A549 (cell line): ENCODE results near the gene PPP1R9A. TPM values are rescaled to one million over a fixed set of nuclear protein-coding genes. Genes with fewer than 3 reads are reported as not detected.

Experiments
- ATAC-seq, 2 experiments: fragments of 200-7000 bp in 1 of 2; fragments of >200 bp in 1 of 2; cut with Nextera tagmentation in 1 of 2; cut with Tn5 transposase in 1 of 2; 3 replicates each; pipeline versions ENCODE4 v1.8.0 to v1.9.1; 2018 to 2020; ENCODE audit warnings: mild to moderate bottlenecking in 1 of 2, moderate library complexity in 1 of 2
- CTCF ChIA-PET: fragments of 300-600 bp; sonication (Branson Sonifier 250); formaldehyde crosslinking; extraction: SDS; loops from one replicate; lab custom pipeline; 2021; ENCODE audit warnings: antibody characterized with exemption, inconsistent platforms; lab: Yijun Ruan, JAX
- POLR2A ChIA-PET: fragments of 350-600 bp; formaldehyde crosslinking; extraction: SDS; loops from one replicate; lab custom pipeline; 2021; ENCODE audit warnings: antibody characterized with exemption, inconsistent platforms; lab: Yijun Ruan, JAX
- DNase-seq, 2 experiments: peaks; one replicate each; pipeline versions ENCODE4 v3.0.0 to v3.0.0-alpha.2; 2011 to 2016; ENCODE audit warnings: low read depth in 1 of 2, low spot score in 1 of 2
- FAIRE-seq: peaks from 2 replicates; lab custom pipeline; 2011; peaks lifted over from hg19 to GRCh38; lab: Jason Lieb, UNC
- H3K27ac ChIP-seq, 2 experiments: fragments of >200 bp; sonication (Bioruptor Twin); formaldehyde crosslinking; 3 replicates each; pipeline ENCODE4 v1.5.1; 2016 to 2017
- H3K4me1 ChIP-seq: fragments of >200 bp; sonication (Bioruptor Twin); formaldehyde crosslinking; 3 replicates; pipeline ENCODE4 v1.6.1; 2016
- H3K4me2 ChIP-seq: fragments of >200 bp; sonication (Bioruptor Twin); formaldehyde crosslinking; 3 replicates; pipeline ENCODE4 v1.6.1; 2016
- H3K4me3 ChIP-seq: fragments of >200 bp; sonication (Bioruptor Twin); formaldehyde crosslinking; 3 replicates; pipeline ENCODE4 v1.5.1; 2016
- H3K9me3 ChIP-seq: fragments of >200 bp; sonication (Bioruptor Twin); formaldehyde crosslinking; 3 replicates; pipeline ENCODE4 v1.6.1; 2016
- CHD4 ChIP-seq: fragments of 200-600 bp; sonication (generic); IDR thresholded peaks from 2 replicates; pipeline ENCODE4 v1.6.1; 2016; ENCODE audit warnings: antibody characterized with exemption, mild to moderate bottlenecking, borderline replicate concordance
- EHMT2 ChIP-seq: fragments of 200-600 bp; sonication (generic); IDR thresholded peaks from 2 replicates; pipeline ENCODE4 v1.6.1; 2016; ENCODE audit warnings: antibody characterized with exemption, low read depth, mild to moderate bottlenecking, moderate library complexity
- GATA3 ChIP-seq: IDR thresholded peaks from 2 replicates; pipeline ENCODE4 v1.6.1; 2012; ENCODE audit warnings: borderline replicate concordance
- HES2 ChIP-seq: fragments of >200 bp; sonication (Bioruptor Twin); formaldehyde crosslinking; IDR thresholded peaks from 2 replicates; pipeline ENCODE4 v1.6.1; 2016
- HEYL ChIP-seq: fragments of 250-450 bp; sonication (Bioruptor Pico); IDR thresholded peaks from 2 replicates; pipeline ENCODE4 v1.8.0; 2021; ENCODE audit warnings: mild to moderate bottlenecking, moderate library complexity
- HOXA7 ChIP-seq: fragments of 250-450 bp; sonication (Bioruptor Pico); IDR thresholded peaks from 2 replicates; pipeline ENCODE4 v1.5.0; 2020; ENCODE audit warnings: mild to moderate bottlenecking, moderate library complexity
- HOXB13 ChIP-seq: fragments of 250-450 bp; sonication (Bioruptor Pico); IDR thresholded peaks from 2 replicates; pipeline ENCODE4 v1.5.0; 2020; ENCODE audit warnings: low read depth, mild to moderate bottlenecking, moderate library complexity
- MYC ChIP-seq: IDR thresholded peaks from 2 replicates; pipeline ENCODE4 v1.6.1; 2012; ENCODE audit warnings: mild to moderate bottlenecking, inconsistent platforms, low read length, improper control_type of control experiment, borderline replicate concordance
- NFE2L2 ChIP-seq: fragments of 150-350 bp; conservative IDR thresholded peaks from 2 replicates; pipeline ENCODE4 v1.6.1; 2014; ENCODE audit warnings: low read length
- NR3C1 ChIP-seq: fragments of >200 bp; sonication (Bioruptor Twin); formaldehyde crosslinking; IDR thresholded peaks from 3 replicates; pipeline ENCODE4 v1.6.1; 2017
- PHF8 ChIP-seq: fragments of 200-600 bp; sonication (generic); IDR thresholded peaks from 2 replicates; pipeline ENCODE4 v1.6.1; 2016; ENCODE audit warnings: low read depth, mild to moderate bottlenecking, antibody characterized with exemption, moderate library complexity, borderline replicate concordance
- RARB ChIP-seq: fragments of 250-450 bp; sonication (Bioruptor Pico); IDR thresholded peaks from 2 replicates; pipeline ENCODE4 v1.8.0; 2021; ENCODE audit warnings: mild to moderate bottlenecking, moderate library complexity
- RFX5 ChIP-seq: fragments of 450-650 bp; IDR thresholded peaks from 2 replicates; pipeline ENCODE4 v1.7.1; 2014; ENCODE audit warnings: antibody characterized with exemption, mild to moderate bottlenecking, moderate library complexity
- SMC3 ChIP-seq: fragments of >200 bp; sonication (Bioruptor Twin); formaldehyde crosslinking; IDR thresholded peaks from 3 replicates; pipeline ENCODE4 v1.6.1; 2018; ENCODE audit warnings: inconsistent platforms
- TFCP2L1 ChIP-seq: fragments of 250-450 bp; sonication (Bioruptor Pico); IDR thresholded peaks from 2 replicates; pipeline ENCODE4 v1.5.0; 2021; ENCODE audit warnings: mild to moderate bottlenecking
- TP53 ChIP-seq: fragments of 250-450 bp; sonication (Bioruptor Pico); IDR thresholded peaks from 2 replicates; pipeline ENCODE4 v1.5.0; 2021; ENCODE audit warnings: mild to moderate bottlenecking, moderate library complexity
- WGBS: methylation state at CpG from one replicate; pipeline ENCODE4 v1.1.6; 2017; ENCODE audit errors: missing lambda C conversion rate; 5-methylcytosine and 5-hydroxymethylcytosine counted together
- polyA plus RNA-seq, 4 experiments: library from polyadenylated mRNA; depleted of rRNA in 3 of 4; stranded (reverse); fragments of >200 nt; fragmentation: RNase III in 1 of 4; extraction: RNeasy Plus Mini Kit Qiagen cat#74134 plus additional on column Dnase treatment in 1 of 4; gene quantifications; 2 replicates in 3 of 4; 3 replicates in 1 of 4; pipeline ENCODE4 v1.2.3, GENCODE V29; 2011 to 2017
- TF ChIP-seq, protein P1 (sequence below): fragments of 250-450 bp; sonication (Bioruptor Pico); IDR thresholded peaks from 2 replicates; pipeline ENCODE4 v1.5.0; 2021; ENCODE audit warnings: mild to moderate bottlenecking, moderate library complexity, borderline replicate concordance
- TF ChIP-seq, protein P2 (sequence below): fragments of 250-450 bp; sonication (Bioruptor Pico); IDR thresholded peaks from 2 replicates; pipeline ENCODE4 v1.5.0; 2020; ENCODE audit warnings: low read depth, mild to moderate bottlenecking, moderate library complexity
- TF ChIP-seq, protein P3 (sequence below): fragments of >200 bp; sonication (Bioruptor Twin); formaldehyde crosslinking; IDR thresholded peaks from 3 replicates; pipeline ENCODE4 v1.6.1; 2016
- TF ChIP-seq, protein P4 (sequence below): fragments of 200-600 bp; sonication (generic); IDR thresholded peaks from 2 replicates; pipeline ENCODE4 v1.6.1; 2016; ENCODE audit warnings: antibody characterized with exemption, mild to moderate bottlenecking, moderate library complexity

PPP1R9A gene
- polyA plus RNA-seq, 2 of the 4 experiments (the other 2 are of a cell fraction): 5.0 to 18.7 TPM

- no peak for TF ChIP-seq PHF8
- TF ChIP-seq, all 56 proteins: peak for 0
These were observed 24.5 kb upstream of the PPP1R9A start (continued) for GRCh38 chr7:94882891-94883290.

- Histone ChIP-seq H3K4me2 (no peak overlapping the region), H3K4me3 (no peak overlapping the region), H3K27ac (no peak overlapping the region), H3K4me1 (no peaks in the 10 kb centered on the region), H3K9me3 (peaks cover under 1% of the 10 kb centered on the region; the same call in 2 of the 3 replicates)
- WGBS: 39% methylated on average over 1 of the region's 1 CpG
- peak in 1 of 2 experiments; percentile 39; a peak in 1 of 6 replicates for ATAC-seq
- POLR2A ChIA-PET: no interaction called here
- CTCF ChIA-PET: interaction anchor here (0.6 to 1.0 kb wide), 3 partner anchors 9 to 226 kb away, joined by 3 to 5 read pairs (median 3); no protein-coding TSS in a partner anchor
- TF ChIP-seq HOXB13: no peak
- TF ChIP-seq HEYL (CRISPR knock-in tag): no peak
- TF ChIP-seq, protein P1, sequence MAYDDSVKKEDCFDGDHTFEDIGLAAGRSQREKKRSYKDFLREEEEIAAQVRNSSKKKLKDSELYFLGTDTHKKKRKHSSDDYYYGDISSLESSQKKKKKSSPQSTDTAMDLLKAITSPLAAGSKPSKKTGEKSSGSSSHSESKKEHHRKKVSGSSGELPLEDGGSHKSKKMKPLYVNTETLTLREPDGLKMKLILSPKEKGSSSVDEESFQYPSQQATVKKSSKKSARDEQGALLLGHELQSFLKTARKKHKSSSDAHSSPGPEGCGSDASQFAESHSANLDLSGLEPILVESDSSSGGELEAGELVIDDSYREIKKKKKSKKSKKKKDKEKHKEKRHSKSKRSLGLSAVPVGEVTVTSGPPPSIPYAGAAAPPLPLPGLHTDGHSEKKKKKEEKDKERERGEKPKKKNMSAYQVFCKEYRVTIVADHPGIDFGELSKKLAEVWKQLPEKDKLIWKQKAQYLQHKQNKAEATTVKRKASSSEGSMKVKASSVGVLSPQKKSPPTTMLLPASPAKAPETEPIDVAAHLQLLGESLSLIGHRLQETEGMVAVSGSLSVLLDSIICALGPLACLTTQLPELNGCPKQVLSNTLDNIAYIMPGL (CRISPR knock-in tag): no peak
- TF ChIP-seq, protein P2, sequence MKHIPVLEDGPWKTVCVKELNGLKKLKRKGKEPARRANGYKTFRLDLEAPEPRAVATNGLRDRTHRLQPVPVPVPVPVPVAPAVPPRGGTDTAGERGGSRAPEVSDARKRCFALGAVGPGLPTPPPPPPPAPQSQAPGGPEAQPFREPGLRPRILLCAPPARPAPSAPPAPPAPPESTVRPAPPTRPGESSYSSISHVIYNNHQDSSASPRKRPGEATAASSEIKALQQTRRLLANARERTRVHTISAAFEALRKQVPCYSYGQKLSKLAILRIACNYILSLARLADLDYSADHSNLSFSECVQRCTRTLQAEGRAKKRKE (CRISPR knock-in tag): no peak
- TF ChIP-seq HES2: no peak
- no peak for TF ChIP-seq GATA3
- no peak for TF ChIP-seq CHD4
- no peak for TF ChIP-seq NFE2L2
- TF ChIP-seq RARB (CRISPR knock-in tag): no peak
- no peak for TF ChIP-seq EHMT2
- TF ChIP-seq TP53: no peak
- TF ChIP-seq RFX5: no peak
- no peak for TF ChIP-seq TFCP2L1 (CRISPR knock-in tag)
- TF ChIP-seq SMC3: no peak
- TF ChIP-seq, protein P3, sequence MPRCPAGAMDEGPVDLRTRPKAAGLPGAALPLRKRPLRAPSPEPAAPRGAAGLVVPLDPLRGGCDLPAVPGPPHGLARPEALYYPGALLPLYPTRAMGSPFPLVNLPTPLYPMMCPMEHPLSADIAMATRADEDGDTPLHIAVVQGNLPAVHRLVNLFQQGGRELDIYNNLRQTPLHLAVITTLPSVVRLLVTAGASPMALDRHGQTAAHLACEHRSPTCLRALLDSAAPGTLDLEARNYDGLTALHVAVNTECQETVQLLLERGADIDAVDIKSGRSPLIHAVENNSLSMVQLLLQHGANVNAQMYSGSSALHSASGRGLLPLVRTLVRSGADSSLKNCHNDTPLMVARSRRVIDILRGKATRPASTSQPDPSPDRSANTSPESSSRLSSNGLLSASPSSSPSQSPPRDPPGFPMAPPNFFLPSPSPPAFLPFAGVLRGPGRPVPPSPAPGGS: no peak
- TF ChIP-seq MYC: no peak
- TF ChIP-seq HOXA7 (CRISPR knock-in tag): no peak
- TF ChIP-seq, protein P4, sequence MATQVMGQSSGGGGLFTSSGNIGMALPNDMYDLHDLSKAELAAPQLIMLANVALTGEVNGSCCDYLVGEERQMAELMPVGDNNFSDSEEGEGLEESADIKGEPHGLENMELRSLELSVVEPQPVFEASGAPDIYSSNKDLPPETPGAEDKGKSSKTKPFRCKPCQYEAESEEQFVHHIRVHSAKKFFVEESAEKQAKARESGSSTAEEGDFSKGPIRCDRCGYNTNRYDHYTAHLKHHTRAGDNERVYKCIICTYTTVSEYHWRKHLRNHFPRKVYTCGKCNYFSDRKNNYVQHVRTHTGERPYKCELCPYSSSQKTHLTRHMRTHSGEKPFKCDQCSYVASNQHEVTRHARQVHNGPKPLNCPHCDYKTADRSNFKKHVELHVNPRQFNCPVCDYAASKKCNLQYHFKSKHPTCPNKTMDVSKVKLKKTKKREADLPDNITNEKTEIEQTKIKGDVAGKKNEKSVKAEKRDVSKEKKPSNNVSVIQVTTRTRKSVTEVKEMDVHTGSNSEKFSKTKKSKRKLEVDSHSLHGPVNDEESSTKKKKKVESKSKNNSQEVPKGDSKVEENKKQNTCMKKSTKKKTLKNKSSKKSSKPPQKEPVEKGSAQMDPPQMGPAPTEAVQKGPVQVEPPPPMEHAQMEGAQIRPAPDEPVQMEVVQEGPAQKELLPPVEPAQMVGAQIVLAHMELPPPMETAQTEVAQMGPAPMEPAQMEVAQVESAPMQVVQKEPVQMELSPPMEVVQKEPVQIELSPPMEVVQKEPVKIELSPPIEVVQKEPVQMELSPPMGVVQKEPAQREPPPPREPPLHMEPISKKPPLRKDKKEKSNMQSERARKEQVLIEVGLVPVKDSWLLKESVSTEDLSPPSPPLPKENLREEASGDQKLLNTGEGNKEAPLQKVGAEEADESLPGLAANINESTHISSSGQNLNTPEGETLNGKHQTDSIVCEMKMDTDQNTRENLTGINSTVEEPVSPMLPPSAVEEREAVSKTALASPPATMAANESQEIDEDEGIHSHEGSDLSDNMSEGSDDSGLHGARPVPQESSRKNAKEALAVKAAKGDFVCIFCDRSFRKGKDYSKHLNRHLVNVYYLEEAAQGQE: no peak
- no peak for TF ChIP-seq NR3C1
- DNase-seq: no peak
- no peak for FAIRE-seq
These were observed 23.8 kb upstream of the PPP1R9A start for GRCh38 chr7:94883616-94884015.
